A549 (cell line): Measurements from ENCODE around the gene FLNB. TPM values are rescaled to one million over a fixed set of nuclear protein-coding genes. Genes with fewer than 3 reads are reported as not detected.
A peak's percentile ranks its signal among the peaks of the same experiment; 100 is the strongest.

Source experiments
- ATAC-seq, 2 experiments: fragments of 200-7000 bp in 1 of 2; fragments of >200 bp in 1 of 2; cut with Nextera tagmentation in 1 of 2; cut with Tn5 transposase in 1 of 2; 3 replicates each; pipeline versions ENCODE4 v1.8.0 to v1.9.1; 2018 to 2020; ENCODE audit warnings: mild to moderate bottlenecking in 1 of 2, moderate library complexity in 1 of 2
- CTCF ChIA-PET: fragments of 300-600 bp; sonication (Branson Sonifier 250); formaldehyde crosslinking; extraction: SDS; loops from one replicate; lab custom pipeline; 2021; ENCODE audit warnings: antibody characterized with exemption, inconsistent platforms; lab: Yijun Ruan, JAX
- POLR2A ChIA-PET: fragments of 350-600 bp; formaldehyde crosslinking; extraction: SDS; loops from one replicate; lab custom pipeline; 2021; ENCODE audit warnings: antibody characterized with exemption, inconsistent platforms; lab: Yijun Ruan, JAX
- DNase-seq, 2 experiments: peaks; one replicate each; pipeline versions ENCODE4 v3.0.0 to v3.0.0-alpha.2; 2011 to 2016; ENCODE audit warnings: low read depth in 1 of 2, low spot score in 1 of 2
- FAIRE-seq: peaks from 2 replicates; lab custom pipeline; 2011; peaks lifted over from hg19 to GRCh38; lab: Jason Lieb, UNC
- H3K27ac ChIP-seq, 2 experiments: fragments of >200 bp; sonication (Bioruptor Twin); formaldehyde crosslinking; 3 replicates each; pipeline ENCODE4 v1.5.1; 2016 to 2017
- H3K4me1 ChIP-seq: fragments of >200 bp; sonication (Bioruptor Twin); formaldehyde crosslinking; 3 replicates; pipeline ENCODE4 v1.6.1; 2016
- H3K4me2 ChIP-seq: fragments of >200 bp; sonication (Bioruptor Twin); formaldehyde crosslinking; 3 replicates; pipeline ENCODE4 v1.6.1; 2016
- H3K4me3 ChIP-seq: fragments of >200 bp; sonication (Bioruptor Twin); formaldehyde crosslinking; 3 replicates; pipeline ENCODE4 v1.5.1; 2016
- H3K9me3 ChIP-seq: fragments of >200 bp; sonication (Bioruptor Twin); formaldehyde crosslinking; 3 replicates; pipeline ENCODE4 v1.6.1; 2016
- BHLHE40 ChIP-seq: IDR thresholded peaks from 2 replicates; pipeline ENCODE4 v1.6.1; 2012; ENCODE audit warnings: low read depth, low read length, inconsistent platforms
- CBX2 ChIP-seq: fragments of 200-600 bp; sonication (generic); IDR thresholded peaks from 2 replicates; pipeline ENCODE4 v1.6.1; 2016; ENCODE audit warnings: low read depth, mild to moderate bottlenecking, borderline replicate concordance
- CBX8 ChIP-seq: fragments of 200-600 bp; sonication (generic); IDR thresholded peaks from 2 replicates; pipeline ENCODE4 v1.6.1; 2016
- CHD4 ChIP-seq: fragments of 200-600 bp; sonication (generic); IDR thresholded peaks from 2 replicates; pipeline ENCODE4 v1.6.1; 2016; ENCODE audit warnings: antibody characterized with exemption, mild to moderate bottlenecking, borderline replicate concordance
- EHF ChIP-seq: fragments of 250-450 bp; sonication (Bioruptor Pico); IDR thresholded peaks from 2 replicates; pipeline ENCODE4 v1.5.0; 2020; ENCODE audit warnings: mild to moderate bottlenecking
- EP300 ChIP-seq, 2 experiments: fragments of >200 bp; sonication (Bioruptor Twin); formaldehyde crosslinking; IDR thresholded peaks; 2 replicates in 1 of 2; 3 replicates in 1 of 2; pipeline ENCODE4 v1.6.1; 2016 to 2017
- FOSB ChIP-seq: fragments of 250-450 bp; sonication (Bioruptor Pico); IDR thresholded peaks from 2 replicates; pipeline ENCODE4 v1.5.0; 2020; ENCODE audit warnings: mild to moderate bottlenecking, moderate library complexity
- FOSL2 ChIP-seq, 2 experiments: fragments of 450-650 bp in 1 of 2; fragments of >200 bp in 1 of 2; sonication (Bioruptor Twin) in 1 of 2; formaldehyde crosslinking; IDR thresholded peaks; 2 replicates each; pipeline versions ENCODE4 v1.5.0 to v1.6.1; 2016 to 2020; ENCODE audit warnings: mild to moderate bottlenecking in 1 of 2, moderate library complexity in 1 of 2
- HDAC2 ChIP-seq: fragments of 200-600 bp; sonication (generic); IDR thresholded peaks from 2 replicates; pipeline ENCODE4 v1.6.1; 2016
- HOXB5 ChIP-seq: fragments of 250-450 bp; sonication (Bioruptor Pico); IDR thresholded peaks from 2 replicates; pipeline ENCODE4 v1.5.0; 2020; ENCODE audit warnings: mild to moderate bottlenecking, moderate library complexity
- JUN ChIP-seq, 2 experiments: fragments of >200 bp; sonication (Bioruptor Twin); formaldehyde crosslinking; IDR thresholded peaks; 2 replicates in 1 of 2; 3 replicates in 1 of 2; pipeline ENCODE4 v1.6.1; 2016 to 2017
- RFX5 ChIP-seq: fragments of 450-650 bp; IDR thresholded peaks from 2 replicates; pipeline ENCODE4 v1.7.1; 2014; ENCODE audit warnings: antibody characterized with exemption, mild to moderate bottlenecking, moderate library complexity
- RNF2 ChIP-seq: fragments of 200-600 bp; sonication (generic); IDR thresholded peaks from 2 replicates; pipeline ENCODE4 v1.6.1; 2016; ENCODE audit warnings: low read depth, mild to moderate bottlenecking, antibody characterized with exemption, moderate library complexity, borderline replicate concordance
- TP53 ChIP-seq: fragments of 250-450 bp; sonication (Bioruptor Pico); IDR thresholded peaks from 2 replicates; pipeline ENCODE4 v1.5.0; 2021; ENCODE audit warnings: mild to moderate bottlenecking, moderate library complexity
- ZC3H11A ChIP-seq: fragments of 450-650 bp; IDR thresholded peaks from 2 replicates; pipeline ENCODE4 v1.6.1; 2014; ENCODE audit warnings: antibody characterized with exemption, mild to moderate bottlenecking
- ZSCAN20 ChIP-seq: fragments of 250-450 bp; sonication (Bioruptor Pico); IDR thresholded peaks from 2 replicates; pipeline ENCODE4 v1.8.0; 2022; ENCODE audit warnings: mild to moderate bottlenecking, moderate library complexity
- WGBS: methylation state at CpG from one replicate; pipeline ENCODE4 v1.1.6; 2017; ENCODE audit errors: missing lambda C conversion rate; 5-methylcytosine and 5-hydroxymethylcytosine counted together
- polyA plus RNA-seq, 4 experiments: library from polyadenylated mRNA; depleted of rRNA in 3 of 4; stranded (reverse); fragments of >200 nt; fragmentation: RNase III in 1 of 4; extraction: RNeasy Plus Mini Kit Qiagen cat#74134 plus additional on column Dnase treatment in 1 of 4; gene quantifications; 2 replicates in 3 of 4; 3 replicates in 1 of 4; pipeline ENCODE4 v1.2.3, GENCODE V29; 2011 to 2017
- TF ChIP-seq, protein P1 (sequence below): fragments of 150-350 bp; IDR thresholded peaks from 2 replicates; pipeline ENCODE4 v1.6.1; 2014; ENCODE audit warnings: low read depth, mild to moderate bottlenecking, low read length
- TF ChIP-seq, protein P2 (sequence below): fragments of 450-650 bp; IDR thresholded peaks from 2 replicates; pipeline ENCODE4 v1.6.1; 2014; ENCODE audit warnings: antibody characterized with exemption
- TF ChIP-seq, protein P3 (sequence below): fragments of >200 bp; sonication (Bioruptor Twin); formaldehyde crosslinking; IDR thresholded peaks from 3 replicates; pipeline ENCODE4 v1.6.1; 2016
- TF ChIP-seq, protein P4 (sequence below): fragments of 200-600 bp; sonication (generic); IDR thresholded peaks from 2 replicates; pipeline ENCODE4 v1.6.1; 2016; ENCODE audit warnings: antibody characterized with exemption, mild to moderate bottlenecking, moderate library complexity
- TF ChIP-seq, protein P5 (sequence below): IDR thresholded peaks from 2 replicates; pipeline ENCODE4 v1.6.1; 2012; ENCODE audit warnings: low read depth, borderline replicate concordance

The FLNB gene
- polyA plus RNA-seq, 2 of the 4 experiments (the other 2 are of a cell fraction), result 235 to 439 TPM

DNA sequence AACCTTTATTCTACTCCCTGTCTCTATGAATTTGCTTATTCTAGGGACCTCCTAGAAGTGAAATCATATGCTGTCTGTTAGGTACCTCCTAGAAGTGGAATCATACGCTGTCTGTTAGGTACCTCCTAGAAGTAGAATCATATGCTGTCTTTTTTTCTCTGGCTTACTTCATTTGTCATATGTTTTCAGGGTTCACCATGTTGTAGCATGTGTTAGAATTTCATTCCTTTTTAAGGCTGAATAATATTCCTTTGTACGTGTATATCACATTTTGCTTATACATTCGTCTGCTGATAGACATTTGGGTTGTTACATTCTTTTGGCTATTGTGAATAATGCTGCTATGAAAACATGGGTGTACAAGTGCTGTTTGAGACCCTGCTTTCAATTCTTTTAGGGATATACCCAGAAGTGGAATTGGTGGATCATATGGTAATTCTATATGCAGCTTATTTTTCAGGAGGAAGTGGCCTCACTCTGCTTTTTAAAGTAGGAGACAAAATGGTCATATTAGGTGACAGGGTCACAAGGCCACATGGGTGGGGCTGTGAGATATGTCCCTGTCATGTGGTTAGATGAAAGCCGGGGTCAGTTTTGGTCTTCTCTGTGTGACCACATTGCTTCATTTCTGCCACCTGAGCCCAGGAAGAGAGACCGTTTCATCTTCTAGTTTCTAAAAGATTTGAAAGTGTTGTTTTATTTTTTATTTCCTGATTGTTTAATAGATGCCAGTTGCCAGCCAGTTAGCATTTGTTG lies 76.7 kb downstream of the FLNB start:
- FAIRE-seq, result no peak
- CTCF ChIA-PET, result no interaction called here

DNA sequence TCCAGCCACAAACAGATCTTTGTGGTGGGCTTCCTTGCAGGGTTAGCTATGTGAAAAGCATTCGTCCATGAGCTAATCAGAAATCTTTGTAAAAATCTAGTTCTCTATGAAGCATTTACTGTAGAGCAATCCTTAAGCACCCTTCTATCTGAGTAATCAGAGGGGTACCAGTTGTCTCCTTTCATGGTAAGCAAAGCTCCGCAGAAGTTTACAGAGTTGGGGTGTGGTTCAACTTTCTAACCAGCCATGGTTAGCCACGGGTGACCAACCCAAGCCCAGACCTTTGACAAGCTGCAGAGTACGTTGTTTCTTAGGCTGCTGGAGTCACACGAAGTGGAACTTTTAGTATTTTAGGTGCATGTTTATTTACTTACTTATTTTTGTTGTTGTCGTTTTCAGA lies 77.4 kb downstream of the FLNB start:
- ChIA-PET POLR2A (interaction anchor here (0.5 kb wide), 1 partner anchor 19 kb away, joined by 3 read pairs; no protein-coding TSS in a partner anchor), CTCF (interaction anchor here (0.7 to 2.7 kb wide), 2 partner anchors 12 to 77 kb away, joined by 3 to 8 read pairs; partner anchors contain the start of gene FLNB)
- WGBS, result 62% methylated on average over 6 of the region's 6 CpGs
- TF ChIP-seq RNF2 (no peak), FOSL2 (IDR thresholded peaks at IDR 0.05) (no peak), FOSL2 (CRISPR knock-in tag; IDR thresholded peaks at IDR 0.05) (no peak), JUN (IDR thresholded peaks at IDR 0.05) (no peak), HOXB5 (CRISPR knock-in tag) (no peak)
- TF ChIP-seq, protein P1, sequence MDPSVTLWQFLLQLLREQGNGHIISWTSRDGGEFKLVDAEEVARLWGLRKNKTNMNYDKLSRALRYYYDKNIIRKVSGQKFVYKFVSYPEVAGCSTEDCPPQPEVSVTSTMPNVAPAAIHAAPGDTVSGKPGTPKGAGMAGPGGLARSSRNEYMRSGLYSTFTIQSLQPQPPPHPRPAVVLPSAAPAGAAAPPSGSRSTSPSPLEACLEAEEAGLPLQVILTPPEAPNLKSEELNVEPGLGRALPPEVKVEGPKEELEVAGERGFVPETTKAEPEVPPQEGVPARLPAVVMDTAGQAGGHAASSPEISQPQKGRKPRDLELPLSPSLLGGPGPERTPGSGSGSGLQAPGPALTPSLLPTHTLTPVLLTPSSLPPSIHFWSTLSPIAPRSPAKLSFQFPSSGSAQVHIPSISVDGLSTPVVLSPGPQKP, result no peak
- TF ChIP-seq, protein P2, sequence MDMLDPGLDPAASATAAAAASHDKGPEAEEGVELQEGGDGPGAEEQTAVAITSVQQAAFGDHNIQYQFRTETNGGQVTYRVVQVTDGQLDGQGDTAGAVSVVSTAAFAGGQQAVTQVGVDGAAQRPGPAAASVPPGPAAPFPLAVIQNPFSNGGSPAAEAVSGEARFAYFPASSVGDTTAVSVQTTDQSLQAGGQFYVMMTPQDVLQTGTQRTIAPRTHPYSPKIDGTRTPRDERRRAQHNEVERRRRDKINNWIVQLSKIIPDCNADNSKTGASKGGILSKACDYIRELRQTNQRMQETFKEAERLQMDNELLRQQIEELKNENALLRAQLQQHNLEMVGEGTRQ, result no peak
- TF ChIP-seq, protein P3, sequence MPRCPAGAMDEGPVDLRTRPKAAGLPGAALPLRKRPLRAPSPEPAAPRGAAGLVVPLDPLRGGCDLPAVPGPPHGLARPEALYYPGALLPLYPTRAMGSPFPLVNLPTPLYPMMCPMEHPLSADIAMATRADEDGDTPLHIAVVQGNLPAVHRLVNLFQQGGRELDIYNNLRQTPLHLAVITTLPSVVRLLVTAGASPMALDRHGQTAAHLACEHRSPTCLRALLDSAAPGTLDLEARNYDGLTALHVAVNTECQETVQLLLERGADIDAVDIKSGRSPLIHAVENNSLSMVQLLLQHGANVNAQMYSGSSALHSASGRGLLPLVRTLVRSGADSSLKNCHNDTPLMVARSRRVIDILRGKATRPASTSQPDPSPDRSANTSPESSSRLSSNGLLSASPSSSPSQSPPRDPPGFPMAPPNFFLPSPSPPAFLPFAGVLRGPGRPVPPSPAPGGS, result no peak
- no peaks in the 10 kb centered on the region for H3K9me3 ChIP-seq
- no peak for FAIRE-seq
- ATAC-seq, result no peak
- DNase-seq, result no peak
- H3K4me2 ChIP-seq, result no peak overlapping the region
- H3K4me1 ChIP-seq, result peaks cover 58% of the 10 kb centered on the region
- H3K27ac ChIP-seq, result no peak overlapping the region; a peak in 2 of 6 replicates
- no peak overlapping the region for H3K4me3 ChIP-seq

More for the DNA sequence above, 76.7 kb downstream of the FLNB start:
- 78% methylated on average over 5 of the region's 5 CpGs for WGBS
- POLR2A ChIA-PET, result interaction anchor here (0.5 kb wide), 1 partner anchor 19 kb away, joined by 3 read pairs; no protein-coding TSS in a partner anchor
- no peak for TF ChIP-seq FOSB (CRISPR knock-in tag)
- TF ChIP-seq, protein P4, sequence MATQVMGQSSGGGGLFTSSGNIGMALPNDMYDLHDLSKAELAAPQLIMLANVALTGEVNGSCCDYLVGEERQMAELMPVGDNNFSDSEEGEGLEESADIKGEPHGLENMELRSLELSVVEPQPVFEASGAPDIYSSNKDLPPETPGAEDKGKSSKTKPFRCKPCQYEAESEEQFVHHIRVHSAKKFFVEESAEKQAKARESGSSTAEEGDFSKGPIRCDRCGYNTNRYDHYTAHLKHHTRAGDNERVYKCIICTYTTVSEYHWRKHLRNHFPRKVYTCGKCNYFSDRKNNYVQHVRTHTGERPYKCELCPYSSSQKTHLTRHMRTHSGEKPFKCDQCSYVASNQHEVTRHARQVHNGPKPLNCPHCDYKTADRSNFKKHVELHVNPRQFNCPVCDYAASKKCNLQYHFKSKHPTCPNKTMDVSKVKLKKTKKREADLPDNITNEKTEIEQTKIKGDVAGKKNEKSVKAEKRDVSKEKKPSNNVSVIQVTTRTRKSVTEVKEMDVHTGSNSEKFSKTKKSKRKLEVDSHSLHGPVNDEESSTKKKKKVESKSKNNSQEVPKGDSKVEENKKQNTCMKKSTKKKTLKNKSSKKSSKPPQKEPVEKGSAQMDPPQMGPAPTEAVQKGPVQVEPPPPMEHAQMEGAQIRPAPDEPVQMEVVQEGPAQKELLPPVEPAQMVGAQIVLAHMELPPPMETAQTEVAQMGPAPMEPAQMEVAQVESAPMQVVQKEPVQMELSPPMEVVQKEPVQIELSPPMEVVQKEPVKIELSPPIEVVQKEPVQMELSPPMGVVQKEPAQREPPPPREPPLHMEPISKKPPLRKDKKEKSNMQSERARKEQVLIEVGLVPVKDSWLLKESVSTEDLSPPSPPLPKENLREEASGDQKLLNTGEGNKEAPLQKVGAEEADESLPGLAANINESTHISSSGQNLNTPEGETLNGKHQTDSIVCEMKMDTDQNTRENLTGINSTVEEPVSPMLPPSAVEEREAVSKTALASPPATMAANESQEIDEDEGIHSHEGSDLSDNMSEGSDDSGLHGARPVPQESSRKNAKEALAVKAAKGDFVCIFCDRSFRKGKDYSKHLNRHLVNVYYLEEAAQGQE, result no peak
- TF ChIP-seq ZSCAN20 (CRISPR knock-in tag), result no peak
- Histone ChIP-seq H3K27ac (no peak overlapping the region; a peak in 1 of 6 replicates), H3K4me3 (no peak overlapping the region), H3K9me3 (no peaks in the 10 kb centered on the region), H3K4me1 (peaks cover 61% of the 10 kb centered on the region), H3K4me2 (no peak overlapping the region)
- no peak for ATAC-seq
- no peak for DNase-seq

DNA sequence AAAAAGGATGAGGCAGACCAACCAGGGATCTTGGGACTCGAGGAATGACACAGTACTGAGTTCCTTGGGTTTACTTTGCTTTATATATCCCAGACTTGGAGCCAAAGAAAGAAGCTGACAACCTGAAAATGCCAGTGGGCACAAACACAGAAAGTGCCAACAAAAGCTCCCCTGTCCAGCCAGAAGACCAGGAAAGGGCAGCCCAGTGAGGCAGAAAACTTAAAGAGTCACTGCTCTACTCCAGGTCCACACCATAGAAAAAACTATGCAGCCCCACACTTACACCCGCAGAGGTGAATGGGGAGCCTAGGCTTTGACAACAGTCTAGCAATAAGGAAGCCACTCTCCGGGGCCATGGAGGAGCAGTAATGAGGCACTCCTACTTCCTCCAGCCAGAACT lies 80.3 kb downstream of the FLNB start:
- H3K4me1 ChIP-seq, result peaks cover 59% of the 10 kb centered on the region
- WGBS, result 84% methylated on average over 3 of the region's 3 CpGs
- DNase-seq (no peak), ATAC-seq (no peak; a peak in 1 of 6 replicates), FAIRE-seq (no peak)
- no peaks in the 10 kb centered on the region for H3K9me3 ChIP-seq
- no peak overlapping the region for H3K4me3 ChIP-seq
- H3K4me2 ChIP-seq, result no peak overlapping the region
- CTCF ChIA-PET, result no interaction called here
- H3K27ac ChIP-seq, result peak overlapping the region in 1 of 2 experiments; percentile 30; a peak in 1 of 6 replicates
- POLR2A ChIA-PET, result no interaction called here
- TF ChIP-seq HDAC2 (no peak), RFX5 (no peak), CBX2 (no peak), TP53 (no peak), BHLHE40 (no peak), CBX8 (no peak), ZC3H11A (no peak), FOSB (CRISPR knock-in tag) (no peak), EP300 (IDR thresholded peaks at IDR 0.05) (no peak), EHF (no peak), CHD4 (no peak)
- TF ChIP-seq, protein P3, result no peak
- TF ChIP-seq, protein P2, result no peak
- TF ChIP-seq, protein P5, sequence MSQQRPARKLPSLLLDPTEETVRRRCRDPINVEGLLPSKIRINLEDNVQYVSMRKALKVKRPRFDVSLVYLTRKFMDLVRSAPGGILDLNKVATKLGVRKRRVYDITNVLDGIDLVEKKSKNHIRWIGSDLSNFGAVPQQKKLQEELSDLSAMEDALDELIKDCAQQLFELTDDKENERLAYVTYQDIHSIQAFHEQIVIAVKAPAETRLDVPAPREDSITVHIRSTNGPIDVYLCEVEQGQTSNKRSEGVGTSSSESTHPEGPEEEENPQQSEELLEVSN, result no peak
